ENCODE measurements around the gene SDK2.

SDK2 gene, protein sequence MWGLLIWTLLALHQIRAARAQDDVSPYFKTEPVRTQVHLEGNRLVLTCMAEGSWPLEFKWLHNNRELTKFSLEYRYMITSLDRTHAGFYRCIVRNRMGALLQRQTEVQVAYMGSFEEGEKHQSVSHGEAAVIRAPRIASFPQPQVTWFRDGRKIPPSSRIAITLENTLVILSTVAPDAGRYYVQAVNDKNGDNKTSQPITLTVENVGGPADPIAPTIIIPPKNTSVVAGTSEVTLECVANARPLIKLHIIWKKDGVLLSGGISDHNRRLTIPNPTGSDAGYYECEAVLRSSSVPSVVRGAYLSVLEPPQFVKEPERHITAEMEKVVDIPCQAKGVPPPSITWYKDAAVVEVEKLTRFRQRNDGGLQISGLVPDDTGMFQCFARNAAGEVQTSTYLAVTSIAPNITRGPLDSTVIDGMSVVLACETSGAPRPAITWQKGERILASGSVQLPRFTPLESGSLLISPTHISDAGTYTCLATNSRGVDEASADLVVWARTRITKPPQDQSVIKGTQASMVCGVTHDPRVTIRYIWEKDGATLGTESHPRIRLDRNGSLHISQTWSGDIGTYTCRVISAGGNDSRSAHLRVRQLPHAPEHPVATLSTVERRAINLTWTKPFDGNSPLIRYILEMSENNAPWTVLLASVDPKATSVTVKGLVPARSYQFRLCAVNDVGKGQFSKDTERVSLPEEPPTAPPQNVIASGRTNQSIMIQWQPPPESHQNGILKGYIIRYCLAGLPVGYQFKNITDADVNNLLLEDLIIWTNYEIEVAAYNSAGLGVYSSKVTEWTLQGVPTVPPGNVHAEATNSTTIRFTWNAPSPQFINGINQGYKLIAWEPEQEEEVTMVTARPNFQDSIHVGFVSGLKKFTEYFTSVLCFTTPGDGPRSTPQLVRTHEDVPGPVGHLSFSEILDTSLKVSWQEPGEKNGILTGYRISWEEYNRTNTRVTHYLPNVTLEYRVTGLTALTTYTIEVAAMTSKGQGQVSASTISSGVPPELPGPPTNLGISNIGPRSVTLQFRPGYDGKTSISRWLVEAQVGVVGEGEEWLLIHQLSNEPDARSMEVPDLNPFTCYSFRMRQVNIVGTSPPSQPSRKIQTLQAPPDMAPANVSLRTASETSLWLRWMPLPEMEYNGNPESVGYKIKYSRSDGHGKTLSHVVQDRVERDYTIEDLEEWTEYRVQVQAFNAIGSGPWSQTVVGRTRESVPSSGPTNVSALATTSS (N-terminal part only)

DNA sequence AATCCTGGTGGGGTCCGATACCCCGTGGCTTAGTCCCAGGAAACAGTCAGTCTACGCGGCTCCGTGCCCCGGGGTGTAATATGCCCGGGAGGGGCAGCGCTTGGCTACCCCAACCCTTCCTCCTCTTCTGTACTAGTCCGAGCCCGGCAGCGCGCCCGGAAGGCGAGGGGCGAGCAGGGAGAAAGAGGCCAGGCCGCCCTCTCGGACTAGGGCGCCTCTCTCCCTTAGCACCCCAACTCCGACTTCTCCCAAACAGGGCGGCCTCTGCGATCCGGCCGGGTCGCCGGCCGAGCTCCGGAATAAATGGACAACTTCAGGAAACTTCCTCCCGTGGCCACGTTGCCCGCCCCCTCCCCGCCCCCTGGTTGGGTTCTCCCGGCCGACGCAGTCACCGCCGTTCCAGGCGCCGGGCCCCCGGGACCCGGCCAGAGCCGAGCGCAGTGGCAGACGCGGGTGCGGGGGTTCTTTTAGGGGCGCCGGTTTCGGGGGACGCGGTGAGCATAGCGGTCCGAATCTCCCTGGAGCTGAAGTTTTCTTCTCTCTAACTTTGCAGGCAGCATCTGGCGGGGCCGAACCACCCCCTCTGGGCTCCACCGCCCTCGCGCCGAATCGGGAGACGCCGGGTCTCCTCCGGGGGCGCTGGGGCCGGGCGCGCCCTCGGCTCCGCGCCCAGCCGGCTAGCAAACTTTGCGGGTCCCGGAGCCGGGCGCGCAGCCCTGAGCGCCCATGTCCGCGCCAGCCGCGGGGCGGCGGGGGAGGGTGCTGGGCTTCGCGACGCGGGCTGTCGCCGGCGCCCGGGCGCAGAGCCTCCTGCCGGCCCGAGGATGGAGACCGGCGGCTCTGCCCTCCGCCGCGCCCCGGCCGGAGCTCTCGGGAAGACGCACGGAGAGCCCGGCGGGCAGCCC is at the start of gene SDK2:
TSS of gene SDK2 (minus strand) at position 301 of the 905 bp plus-strand sequence. CDS start 357 bp downstream, outside the sequence.
- peak in 1 of 4 experiments; percentile 2 for DNase-seq (ENCODE audit: low read depth in 4 of 4, low spot score in 1 of 4)

DNA sequence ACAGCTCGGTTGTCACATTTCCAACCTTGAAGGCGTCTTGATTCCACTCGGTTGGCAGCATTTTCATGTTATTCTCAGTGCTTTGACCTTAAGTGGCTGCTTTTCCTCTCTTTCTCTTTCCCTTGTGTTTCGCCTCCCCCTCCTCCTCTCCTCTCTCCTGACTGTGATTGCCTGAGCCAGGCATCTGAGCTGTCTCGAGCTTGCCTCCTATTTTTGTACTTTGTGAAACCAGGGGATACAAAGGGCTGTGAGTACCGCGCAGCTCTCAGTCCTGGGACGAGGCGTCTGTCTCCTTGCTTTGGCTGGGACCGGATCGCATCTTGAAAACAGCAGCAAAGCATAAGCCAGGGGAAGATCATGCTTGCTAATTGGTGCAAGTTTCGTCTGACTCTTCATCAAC is 48.8 kb upstream of the SDK2 start:
- DNase-seq (ENCODE audit: low read depth in 4 of 4, low spot score in 1 of 4): no peak

DNA sequence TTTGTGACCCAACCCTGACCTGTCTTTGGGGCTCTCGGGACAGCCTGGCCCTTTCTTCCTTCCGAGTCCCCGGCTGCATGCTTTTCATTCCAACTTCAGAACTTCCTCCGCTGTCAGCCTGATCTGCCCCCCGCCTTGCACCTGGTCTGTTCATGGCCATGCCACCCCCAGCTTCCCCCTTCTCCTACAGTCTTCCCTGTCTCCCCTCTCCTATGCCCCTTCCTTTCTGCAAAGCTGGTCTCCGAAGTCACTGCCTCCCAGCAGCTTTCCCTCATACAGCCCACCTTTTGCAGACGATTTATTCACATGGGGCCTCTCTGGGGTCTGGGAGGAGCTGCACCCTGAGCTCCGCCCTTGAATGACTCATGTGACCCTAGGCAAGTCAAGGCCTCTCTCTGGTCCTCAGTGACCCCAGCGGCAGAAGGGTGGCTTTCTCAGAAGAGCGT is 47.1 kb upstream of the SDK2 start:
- DNase-seq (ENCODE audit: low read depth in 4 of 4, low spot score in 1 of 4): no peak

DNA sequence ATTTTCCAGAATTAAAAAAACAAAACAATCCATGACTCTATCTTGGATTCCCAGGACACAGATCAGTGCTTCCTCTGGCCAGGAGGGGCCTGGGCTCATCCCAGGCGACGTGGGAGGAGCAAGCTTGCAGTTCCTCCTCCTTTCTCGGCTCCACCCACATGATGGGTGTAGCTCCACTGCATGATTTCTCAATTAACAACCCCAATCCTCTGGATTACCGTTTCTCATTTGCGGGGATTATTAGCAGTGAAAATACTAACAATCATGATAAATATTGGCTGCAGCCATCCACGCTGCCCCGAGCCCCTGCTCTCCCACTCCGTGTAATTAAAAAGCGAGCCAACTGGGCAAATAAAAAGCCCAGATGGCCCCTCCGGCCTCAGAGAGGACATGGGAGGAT is 46.4 kb upstream of the SDK2 start:
- no peak for DNase-seq (ENCODE audit: low read depth in 4 of 4, low spot score in 1 of 4)

DNA sequence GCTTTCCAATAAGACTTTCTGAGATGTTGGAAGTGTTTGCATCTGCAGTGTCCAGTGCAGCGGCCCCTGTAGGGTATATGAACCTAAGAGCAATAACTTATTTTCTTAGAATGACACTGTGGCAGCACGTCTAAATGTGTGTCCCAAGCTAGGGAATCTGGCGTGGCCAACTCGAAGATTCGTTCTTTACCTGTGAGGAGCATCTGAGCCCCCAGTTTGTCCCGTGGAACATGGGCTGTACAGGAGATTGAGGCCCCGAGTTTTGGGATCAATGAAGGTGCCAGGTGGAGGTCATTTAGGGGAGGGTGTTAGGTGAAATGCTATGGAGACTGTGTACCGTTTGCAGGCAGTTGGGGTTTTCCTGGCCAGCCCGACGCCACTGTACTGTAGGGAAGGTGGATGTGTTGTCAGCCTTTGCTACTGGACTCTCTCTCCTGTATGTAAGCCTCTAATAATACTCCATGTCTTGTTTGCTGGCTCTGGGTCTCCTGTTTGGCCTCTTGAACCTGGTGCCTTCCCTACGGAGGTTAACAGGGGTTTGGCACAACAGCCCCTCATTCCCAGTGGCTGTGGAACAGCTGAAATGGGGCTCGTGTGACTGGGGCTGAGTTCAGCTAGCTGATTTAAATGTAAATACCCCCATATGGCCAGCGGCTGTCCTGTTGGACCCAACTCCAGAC is 45.5 kb upstream of the SDK2 start:
- no peak for DNase-seq (ENCODE audit: low read depth in 4 of 4, low spot score in 1 of 4)

DNA sequence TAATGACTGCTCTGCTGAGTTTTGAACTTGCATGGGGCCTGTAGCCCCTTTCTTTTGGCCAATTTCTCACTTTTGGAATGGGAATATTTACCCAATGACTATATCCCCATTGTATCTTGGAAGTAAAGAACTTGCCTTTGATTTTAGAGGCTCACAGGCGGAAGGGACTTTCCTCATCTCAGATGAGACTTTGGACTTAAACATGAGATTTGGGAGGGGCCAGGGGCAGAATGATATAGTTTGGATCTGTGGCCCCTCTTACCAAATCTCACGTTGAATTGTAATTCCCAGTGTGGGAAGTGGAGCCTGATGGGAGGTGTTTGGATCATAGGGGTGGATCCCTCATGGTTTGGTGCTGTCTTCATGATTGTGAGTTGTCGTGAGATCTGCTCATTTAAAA is 42.7 kb upstream of the SDK2 start:
- DNase-seq (ENCODE audit: low read depth in 4 of 4, low spot score in 1 of 4): no peak

DNA sequence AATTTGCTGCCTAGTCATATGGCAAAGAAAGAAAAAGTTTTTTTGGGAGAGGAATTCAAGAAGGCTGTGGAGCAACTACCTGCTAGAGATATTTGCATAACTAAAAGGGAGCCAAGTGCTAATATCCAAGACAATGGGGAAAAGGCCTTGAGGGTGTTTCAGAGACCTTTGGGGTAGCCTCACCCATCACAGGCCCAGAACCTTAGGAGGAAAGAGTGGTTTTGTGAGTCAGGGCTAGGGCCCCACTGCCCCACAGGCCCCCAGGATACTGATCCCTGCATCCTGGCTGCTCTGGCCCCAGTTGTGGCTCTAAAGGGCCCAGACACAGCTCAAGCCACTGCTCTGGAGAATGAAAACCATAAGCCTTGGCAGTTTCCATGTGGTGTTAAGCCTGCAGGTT is 41.9 kb upstream of the SDK2 start:
- no peak for DNase-seq (ENCODE audit: low read depth in 4 of 4, low spot score in 1 of 4)

DNA sequence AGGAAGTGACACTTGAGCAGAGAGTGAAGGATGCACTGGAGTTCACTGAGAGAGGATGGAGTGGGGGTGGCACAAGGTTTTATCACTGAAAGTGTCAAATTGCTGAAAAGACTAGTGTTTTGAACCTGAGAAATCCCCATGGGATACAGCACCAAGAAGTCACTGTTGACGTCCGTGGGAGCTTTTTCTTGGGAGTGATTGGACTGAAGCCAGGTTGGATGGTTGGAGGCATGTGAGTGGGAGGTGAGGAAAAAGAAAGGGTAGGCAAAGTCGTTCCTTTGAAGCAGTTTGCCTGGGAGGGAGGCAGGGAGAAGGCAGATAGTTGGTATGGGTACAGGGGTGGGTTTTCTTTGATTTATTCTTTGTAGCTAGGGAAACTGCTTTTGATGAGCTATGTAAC is 39.9 kb upstream of the SDK2 start:
- no peak for DNase-seq (ENCODE audit: low read depth in 4 of 4, low spot score in 1 of 4)

DNA sequence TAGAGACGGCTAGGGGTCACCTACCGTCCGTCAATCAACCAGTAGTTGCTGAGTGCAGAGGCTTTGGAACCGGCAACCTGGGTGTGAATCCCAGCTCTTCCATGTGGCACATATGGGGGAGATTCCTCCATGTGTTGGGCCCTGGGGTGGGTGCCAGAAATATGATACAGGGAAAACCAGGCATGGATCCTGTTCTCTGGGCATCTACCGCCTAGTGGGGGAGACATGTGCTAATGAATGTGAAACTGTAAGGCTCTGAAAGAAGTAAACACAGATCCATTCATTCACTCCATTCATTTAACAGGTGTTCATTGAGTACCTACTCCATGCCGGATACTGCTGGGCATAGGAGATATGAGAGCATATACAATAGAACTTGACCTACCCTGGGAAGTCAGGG is 39.5 kb upstream of the SDK2 start:
- no peak for DNase-seq (ENCODE audit: low read depth in 4 of 4, low spot score in 1 of 4)

DNA sequence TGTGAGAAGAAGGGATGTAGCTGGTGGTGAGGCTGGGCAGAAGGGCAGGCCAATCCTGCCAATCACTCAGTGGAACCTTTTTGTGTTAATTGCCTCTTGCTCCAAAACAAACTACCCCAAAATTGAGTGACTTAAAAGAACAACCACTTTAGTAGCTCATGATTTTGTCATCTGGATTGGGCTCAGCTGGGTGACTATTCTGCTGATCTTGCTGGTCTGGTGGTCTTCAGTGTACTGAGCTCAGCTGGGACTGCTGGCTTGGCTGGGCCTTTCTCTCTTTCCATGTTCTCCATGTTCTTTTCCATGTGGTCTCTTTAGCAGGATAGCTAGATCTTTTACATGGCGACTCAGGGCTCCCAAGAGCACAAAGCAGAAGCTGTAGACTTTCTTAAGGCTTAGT is 37.7 kb upstream of the SDK2 start:
- DNase-seq (ENCODE audit: low read depth in 4 of 4, low spot score in 1 of 4): no peak

DNA sequence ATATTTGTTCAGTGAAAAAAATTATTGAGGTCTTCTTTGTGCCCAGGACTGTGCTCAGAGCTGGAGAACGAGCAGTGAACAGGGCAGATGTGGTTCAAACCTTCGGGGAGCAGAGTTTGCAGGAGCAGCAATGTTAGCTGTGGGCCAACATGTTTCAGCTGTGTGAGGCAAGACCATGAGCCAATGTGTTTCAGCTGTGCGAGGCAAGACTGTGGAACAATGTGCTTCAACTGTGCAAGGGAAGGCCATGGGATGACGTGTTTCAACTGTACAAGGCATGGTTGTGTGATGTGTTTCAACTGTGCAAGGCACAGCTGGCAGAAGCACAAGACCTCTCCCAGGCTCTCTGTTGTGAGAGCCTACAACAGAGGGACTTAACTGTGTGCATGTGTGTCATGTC is 35.2 kb upstream of the SDK2 start:
- DNase-seq (ENCODE audit: low read depth in 4 of 4, low spot score in 1 of 4): no peak

DNA sequence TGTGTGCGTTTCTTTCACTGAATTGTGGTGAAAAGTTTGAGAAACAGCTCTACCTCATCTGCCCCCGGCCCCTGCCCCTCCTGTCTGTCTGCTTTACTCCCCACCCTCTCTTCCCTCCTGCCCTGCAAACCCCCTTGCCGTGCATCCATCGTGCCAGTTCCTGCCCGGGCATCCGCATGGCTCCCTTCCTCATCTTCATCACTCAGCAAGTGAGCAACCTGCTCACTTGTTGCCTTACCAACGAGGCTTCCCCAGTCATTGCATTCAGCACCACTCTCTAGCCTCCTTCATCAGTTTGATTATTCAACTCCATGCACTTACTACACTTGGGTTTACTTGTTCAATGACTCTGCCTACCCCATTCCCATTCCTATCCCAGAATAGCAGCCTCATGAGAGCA is 34.8 kb upstream of the SDK2 start:
- no peak for DNase-seq (ENCODE audit: low read depth in 4 of 4, low spot score in 1 of 4)

DNA sequence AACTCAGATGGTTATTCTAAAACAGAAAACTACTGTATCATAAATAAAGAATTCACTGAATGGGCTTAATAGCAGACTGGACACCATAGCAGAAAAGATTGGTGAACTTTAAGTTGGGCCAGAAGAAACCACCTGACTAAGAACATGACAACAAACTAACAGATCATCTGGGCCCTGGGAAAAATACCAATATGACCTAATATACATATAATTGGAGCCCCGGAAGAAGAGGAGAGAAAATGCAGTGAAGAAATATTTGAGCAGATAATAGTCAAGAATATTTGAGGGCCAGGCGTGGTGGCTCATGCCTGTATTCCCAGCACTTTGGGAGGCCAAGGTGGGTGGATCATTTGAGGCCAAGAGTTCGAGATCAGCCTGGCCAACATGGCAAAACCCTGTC is 25.5 kb upstream of the SDK2 start:
- no peak for DNase-seq (ENCODE audit: low read depth in 4 of 4, low spot score in 1 of 4)

DNA sequence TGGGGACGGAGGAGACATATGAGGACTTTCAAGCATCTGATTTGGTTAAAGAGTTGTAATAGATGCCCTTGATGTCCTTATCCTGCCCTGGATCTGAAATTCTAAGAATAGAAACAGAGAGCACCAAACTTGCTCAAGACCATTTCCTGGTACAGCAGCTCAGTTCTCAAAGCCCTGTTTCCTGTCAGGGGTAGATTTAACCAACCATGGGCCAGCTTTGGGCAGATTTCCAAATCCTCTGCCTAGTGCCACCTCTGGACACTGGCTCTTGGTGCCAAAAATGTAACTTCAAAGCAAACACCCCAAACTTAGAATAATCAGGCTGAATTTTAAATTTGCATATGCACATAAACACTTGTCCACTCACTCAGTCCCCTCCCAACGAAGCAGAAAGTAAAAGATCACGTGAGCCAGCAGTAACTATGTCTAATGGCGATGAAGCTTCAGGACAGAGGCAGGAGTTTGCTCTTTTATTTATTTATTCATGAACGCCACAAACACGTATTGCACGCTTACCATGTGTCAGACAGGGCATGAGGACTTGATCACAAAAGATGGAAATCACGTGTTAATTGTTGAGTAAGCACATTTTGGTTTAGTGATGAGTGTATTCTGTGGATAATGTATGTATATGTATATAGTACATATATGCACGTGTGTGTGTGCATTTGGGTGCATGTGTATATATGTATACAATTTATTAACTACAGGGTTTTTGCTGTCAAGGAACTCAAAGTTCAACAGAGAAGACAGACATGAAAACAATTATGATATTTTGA is 23.1 kb upstream of the SDK2 start:
- DNase-seq (ENCODE audit: low read depth in 4 of 4, low spot score in 1 of 4): no peak

DNA sequence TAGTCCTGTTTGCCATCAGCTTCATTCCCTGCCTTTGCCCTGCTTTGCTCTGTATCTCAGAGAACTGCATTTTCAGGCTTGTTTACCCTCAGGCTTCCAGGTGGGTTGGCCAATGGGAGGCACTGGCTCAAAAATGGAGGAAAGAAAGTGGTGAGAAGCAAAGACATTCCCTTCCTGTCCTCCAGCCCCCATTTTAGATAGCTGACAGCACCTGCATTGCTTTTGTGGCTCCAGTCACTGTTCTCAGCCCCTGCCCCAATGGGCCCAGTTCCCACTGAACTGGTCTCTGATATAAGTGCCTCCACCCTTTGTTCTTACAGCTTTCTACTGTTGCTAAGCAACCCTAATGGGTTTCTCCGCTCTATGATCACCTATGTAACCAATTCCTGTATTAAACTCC is 19.4 kb upstream of the SDK2 start:
- no peak for DNase-seq (ENCODE audit: low read depth in 4 of 4, low spot score in 1 of 4)

DNA sequence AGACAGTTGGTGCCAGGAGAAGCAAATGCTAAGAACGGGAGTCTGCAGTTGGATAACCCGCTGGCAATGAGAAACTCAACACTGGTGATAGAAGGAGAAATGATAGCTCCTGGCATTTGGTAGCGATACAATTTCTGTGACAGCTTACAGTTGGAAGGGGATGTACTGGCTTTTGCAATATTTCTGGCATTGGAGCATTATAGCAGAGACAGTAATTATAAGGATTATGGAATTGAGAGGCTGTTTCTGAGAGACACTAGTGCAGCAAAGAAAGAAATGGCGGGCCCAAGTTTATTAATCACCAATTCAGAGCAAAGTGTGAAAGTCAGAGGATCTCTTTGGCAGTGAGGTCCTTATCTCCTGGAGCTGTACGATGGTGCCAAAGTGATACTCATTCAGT is 16.1 kb upstream of the SDK2 start:
- no peak for DNase-seq (ENCODE audit: low read depth in 4 of 4, low spot score in 1 of 4)

DNA sequence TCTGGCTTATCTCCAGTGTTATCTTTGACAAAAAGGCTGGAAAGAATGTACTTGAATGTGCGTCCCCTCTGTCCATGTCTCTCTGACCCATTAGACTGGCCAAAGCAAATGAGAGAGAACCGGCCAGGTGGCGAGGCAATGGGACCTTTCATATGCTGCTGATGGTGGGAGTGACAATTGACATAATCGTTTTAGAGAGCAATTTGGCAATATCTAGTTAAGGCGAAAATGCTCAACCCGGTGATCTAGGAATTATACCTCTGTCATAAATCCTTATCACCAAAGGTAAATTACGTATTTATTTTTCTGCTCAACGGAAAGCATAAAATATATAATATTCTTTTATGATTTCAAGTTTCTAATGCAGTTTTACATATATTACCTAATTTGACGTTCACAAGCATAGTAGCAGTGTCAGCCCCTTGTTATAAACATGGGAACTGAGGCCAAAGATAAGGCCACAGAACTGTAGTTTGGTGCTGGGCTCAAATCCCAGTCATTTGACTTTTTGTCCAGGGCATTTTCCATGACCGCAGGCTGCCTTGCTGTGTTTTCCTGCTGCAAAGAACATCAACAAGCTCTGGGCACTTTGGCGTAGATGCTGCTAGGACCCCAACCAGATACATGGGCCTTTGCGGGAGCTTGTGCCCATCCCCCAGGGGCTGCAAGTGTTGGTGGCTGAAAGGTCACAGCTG is 14.7 kb upstream of the SDK2 start:
- no peak for DNase-seq (ENCODE audit: low read depth in 4 of 4, low spot score in 1 of 4)

DNA sequence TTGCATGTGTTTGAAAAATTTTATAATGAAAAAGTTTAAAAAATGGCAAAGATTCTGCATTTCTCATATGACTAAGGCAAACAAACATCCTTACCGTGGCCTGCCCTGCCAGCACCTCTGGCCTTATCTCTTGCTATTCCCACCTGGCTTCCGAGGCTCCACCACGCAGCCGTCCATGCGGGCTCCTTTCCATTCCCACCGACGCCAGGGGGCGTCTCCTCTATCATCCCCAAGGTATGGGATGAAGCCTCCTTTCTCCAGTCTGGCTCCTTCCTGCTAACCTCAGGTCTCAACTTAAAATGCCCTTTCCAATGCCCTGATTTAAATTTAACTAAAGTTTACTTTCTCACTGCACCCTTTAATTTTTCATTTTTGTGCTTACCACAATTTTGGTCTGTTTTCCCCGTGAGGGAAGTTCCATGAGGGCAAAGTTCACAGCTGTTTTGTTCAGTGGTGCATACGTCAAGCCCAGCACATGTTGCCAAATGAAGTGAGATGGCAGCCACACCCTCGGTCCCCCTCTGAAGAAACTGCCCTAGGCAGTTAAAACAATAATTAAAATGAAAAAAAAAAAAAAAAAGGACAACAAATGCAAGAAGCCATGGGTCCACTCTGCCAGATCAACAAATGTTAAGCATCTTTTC is 13.3 kb upstream of the SDK2 start:
- DNase-seq (ENCODE audit: low read depth in 4 of 4, low spot score in 1 of 4): peak in 1 of 4 experiments; percentile 11

All from stimulated activated CD4-positive, alpha-beta T cell treated with anti-CD3 and anti-CD28 coated beads, Interleukin-1b, Interleukin-23, amount 100 ng/mL, for 24 hours (primary cell).